ENCODE results near the gene ACBD3.
"Not testable (repeated sequence)": the region's sequence is repeated elsewhere in the genome, so short reads cannot be mapped to it uniquely, and the experiment has no call there.

The ACBD3 gene

DNA sequence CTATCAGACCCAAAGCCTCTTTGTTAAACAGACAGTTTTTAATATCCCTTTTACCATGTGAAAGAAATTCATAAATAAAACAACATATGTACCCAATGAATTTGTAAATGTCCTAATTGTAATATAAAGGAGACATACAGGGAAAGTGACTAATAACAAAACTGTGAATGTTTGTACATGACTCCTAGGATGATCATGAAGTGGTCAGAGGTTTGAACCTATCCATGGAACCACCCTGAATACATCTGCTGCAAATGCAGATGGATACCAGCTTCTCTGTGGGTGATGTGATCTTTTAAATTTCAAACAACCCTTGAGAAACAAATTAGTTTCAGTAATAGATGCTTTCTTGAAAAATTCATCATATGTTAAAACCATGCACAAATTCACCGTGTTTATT, 16.7 kb upstream of the ACBD3 start:
- no peak overlapping the region for H3K4me3 ChIP-seq (replicated peaks; ENCODE audit: insufficient read depth, low read length)
- H3K27me3 ChIP-seq (ENCODE audit: insufficient read depth, poor library complexity, severe bottlenecking), result no peaks in the 10 kb centered on the region
- TF ChIP-seq GABPA (IDR thresholded peaks at IDR 0.05; ENCODE audit: low read depth), result no peak
- TF ChIP-seq POLR2AphosphoS5 (IDR thresholded peaks at IDR 0.05; ENCODE audit: low read depth), result no peak
- TF ChIP-seq SPI1 (IDR thresholded peaks at IDR 0.05; ENCODE audit: borderline replicate concordance, low read depth), result no peak
- no peak for DNase-seq (ENCODE audit: low read depth in 1 of 2, low spot score in 1 of 2)
- no peak overlapping the region for H3K27ac ChIP-seq (replicated peaks)

DNA sequence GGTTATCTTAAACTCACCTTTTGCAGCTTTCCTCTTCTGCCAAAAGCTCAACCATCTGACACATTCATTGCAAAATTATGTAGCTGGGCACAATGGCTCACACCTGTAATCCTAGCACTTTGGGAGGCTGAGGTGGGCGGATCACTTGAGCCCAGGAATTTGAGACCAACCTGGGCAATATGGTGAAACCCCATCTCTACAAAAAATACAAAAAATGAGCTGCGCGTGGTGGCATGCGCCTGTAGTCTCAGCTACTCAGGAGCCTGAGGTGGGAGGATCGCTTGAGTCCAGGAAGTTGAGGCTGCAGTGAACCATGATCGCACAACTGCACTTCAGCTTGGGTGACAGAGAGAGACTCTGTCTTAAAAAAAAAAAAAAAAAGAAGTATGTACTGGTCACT, 16.1 kb upstream of the ACBD3 start:
- DNase-seq (ENCODE audit: low read depth in 1 of 2, low spot score in 1 of 2); H3K27ac ChIP-seq (replicated peaks); H3K4me3 ChIP-seq (replicated peaks; ENCODE audit: insufficient read depth, low read length); H3K27me3 ChIP-seq (ENCODE audit: insufficient read depth, poor library complexity, severe bottlenecking): not testable (repeated sequence)

DNA sequence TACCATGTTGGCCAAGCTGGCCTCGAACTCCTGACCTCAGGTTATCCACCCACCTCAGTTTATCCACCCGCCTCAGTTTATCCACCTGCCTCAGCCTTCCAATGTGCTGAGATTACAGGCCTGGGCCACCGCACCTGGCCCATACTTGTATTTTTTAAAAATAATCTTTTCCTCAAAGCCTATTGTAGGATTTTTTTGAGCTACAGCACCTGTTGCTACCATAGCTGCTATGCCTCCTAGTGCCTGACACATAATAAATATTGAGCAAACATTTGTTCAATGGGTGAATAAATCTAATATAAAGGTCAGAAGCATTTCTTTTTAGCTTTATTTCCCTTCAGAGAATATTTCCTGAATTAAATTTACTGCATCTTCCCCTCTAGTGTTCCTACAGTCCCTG, 15.7 kb upstream of the ACBD3 start:
- H3K27me3 ChIP-seq (ENCODE audit: insufficient read depth, poor library complexity, severe bottlenecking), result no peaks in the 10 kb centered on the region
- H3K27ac ChIP-seq (replicated peaks), result no peak overlapping the region
- DNase-seq (ENCODE audit: low read depth in 1 of 2, low spot score in 1 of 2), result no peak
- TF ChIP-seq, protein P1, sequence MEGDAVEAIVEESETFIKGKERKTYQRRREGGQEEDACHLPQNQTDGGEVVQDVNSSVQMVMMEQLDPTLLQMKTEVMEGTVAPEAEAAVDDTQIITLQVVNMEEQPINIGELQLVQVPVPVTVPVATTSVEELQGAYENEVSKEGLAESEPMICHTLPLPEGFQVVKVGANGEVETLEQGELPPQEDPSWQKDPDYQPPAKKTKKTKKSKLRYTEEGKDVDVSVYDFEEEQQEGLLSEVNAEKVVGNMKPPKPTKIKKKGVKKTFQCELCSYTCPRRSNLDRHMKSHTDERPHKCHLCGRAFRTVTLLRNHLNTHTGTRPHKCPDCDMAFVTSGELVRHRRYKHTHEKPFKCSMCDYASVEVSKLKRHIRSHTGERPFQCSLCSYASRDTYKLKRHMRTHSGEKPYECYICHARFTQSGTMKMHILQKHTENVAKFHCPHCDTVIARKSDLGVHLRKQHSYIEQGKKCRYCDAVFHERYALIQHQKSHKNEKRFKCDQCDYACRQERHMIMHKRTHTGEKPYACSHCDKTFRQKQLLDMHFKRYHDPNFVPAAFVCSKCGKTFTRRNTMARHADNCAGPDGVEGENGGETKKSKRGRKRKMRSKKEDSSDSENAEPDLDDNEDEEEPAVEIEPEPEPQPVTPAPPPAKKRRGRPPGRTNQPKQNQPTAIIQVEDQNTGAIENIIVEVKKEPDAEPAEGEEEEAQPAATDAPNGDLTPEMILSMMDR (IDR thresholded peaks at IDR 0.05; ENCODE audit: insufficient read depth, low read length), result no peak
- no peak for TF ChIP-seq POLR2AphosphoS5 (IDR thresholded peaks at IDR 0.05; ENCODE audit: low read depth)
- no peak overlapping the region for H3K4me3 ChIP-seq (replicated peaks; ENCODE audit: insufficient read depth, low read length)

DNA sequence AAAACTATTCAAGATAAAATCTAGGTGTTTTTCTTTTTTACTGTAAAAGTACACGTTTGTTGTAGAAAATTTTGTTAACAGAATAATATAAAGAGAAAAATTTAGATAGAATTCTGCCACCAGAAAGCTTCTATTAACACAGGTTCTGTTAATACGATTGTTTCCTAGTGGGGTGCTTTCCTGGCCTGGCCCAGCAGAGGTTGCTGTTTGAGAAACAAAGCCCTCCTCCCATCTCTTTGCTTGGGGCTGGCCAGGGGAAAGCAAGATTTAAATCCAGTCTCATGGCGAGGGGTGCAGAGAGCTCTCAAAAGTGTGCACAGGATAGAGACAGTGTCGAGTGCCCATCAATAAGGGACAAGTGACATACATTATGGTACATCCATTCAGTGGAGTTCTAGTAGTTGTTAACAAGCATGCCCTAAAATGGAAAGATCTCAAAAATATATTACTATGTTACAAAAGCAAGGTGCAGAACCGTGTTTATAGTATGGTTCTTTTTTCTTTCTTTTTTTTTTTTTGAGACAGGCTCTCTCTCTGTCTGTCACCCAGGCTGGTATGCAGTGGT, 14.6 kb upstream of the ACBD3 start:
- Histone ChIP-seq H3K4me3 (replicated peaks; ENCODE audit: insufficient read depth, low read length) (no peak overlapping the region), H3K27ac (replicated peaks) (no peak overlapping the region), H3K27me3 (ENCODE audit: insufficient read depth, poor library complexity, severe bottlenecking) (no peaks in the 10 kb centered on the region)
- TF ChIP-seq, protein P1 (IDR thresholded peaks at IDR 0.05; ENCODE audit: insufficient read depth, low read length), result peak; percentile 6
- no peak for TF ChIP-seq SPI1 (IDR thresholded peaks at IDR 0.05; ENCODE audit: borderline replicate concordance, low read depth)
- peak in 1 of 2 experiments; percentile 11 for DNase-seq (ENCODE audit: low read depth in 1 of 2, low spot score in 1 of 2)

DNA sequence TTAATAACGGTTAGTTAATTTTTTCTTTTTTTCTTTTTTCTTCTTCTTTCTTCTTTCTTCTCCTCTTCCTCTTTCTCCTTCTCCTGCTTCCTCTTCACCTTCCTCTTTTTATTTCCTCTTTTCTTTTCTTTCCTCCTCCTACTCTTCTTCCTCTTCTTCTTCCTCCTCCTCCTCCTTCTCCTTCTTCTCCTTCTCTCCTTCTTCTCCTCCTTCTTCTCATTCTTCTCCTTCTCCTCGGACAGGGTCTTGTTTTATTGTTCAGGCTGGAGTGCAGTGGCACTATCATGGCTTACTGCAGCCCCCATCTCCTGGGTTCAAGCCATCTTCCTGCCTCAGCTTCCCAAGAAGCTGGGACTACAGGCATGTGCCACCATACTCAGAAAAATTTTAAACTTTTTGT, 13.4 kb upstream of the ACBD3 start:
- Histone ChIP-seq H3K27me3 (ENCODE audit: insufficient read depth, poor library complexity, severe bottlenecking) (no peaks in the 10 kb centered on the region), H3K4me3 (replicated peaks; ENCODE audit: insufficient read depth, low read length) (no peak overlapping the region), H3K27ac (replicated peaks) (no peak overlapping the region)
- no peak for DNase-seq (ENCODE audit: low read depth in 1 of 2, low spot score in 1 of 2)
- TF ChIP-seq GABPA (IDR thresholded peaks at IDR 0.05; ENCODE audit: low read depth) (no peak), SPI1 (IDR thresholded peaks at IDR 0.05; ENCODE audit: borderline replicate concordance, low read depth) (peak; percentile 46; the same call in 1 of the 2 replicates)

DNA sequence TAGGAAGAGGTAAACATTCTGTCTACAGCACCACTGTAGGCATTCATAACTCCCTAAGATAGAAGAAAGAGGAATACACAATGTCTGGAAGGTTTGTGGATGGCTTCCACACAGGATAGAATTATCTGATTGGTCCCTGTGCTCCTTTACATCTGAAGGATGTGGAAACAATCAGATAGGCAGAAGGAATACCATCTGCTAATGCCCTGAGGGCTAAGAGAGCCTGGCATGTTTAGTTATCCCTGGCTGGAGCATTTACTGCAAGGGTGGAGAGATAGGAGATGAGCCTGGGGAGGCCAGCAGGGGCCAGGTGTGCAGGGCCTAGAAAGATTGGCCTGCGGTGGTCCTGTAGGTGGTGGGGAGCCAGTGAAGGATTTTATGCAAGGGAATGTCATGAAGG, 8.6 kb upstream of the ACBD3 start:
- no peak for DNase-seq (ENCODE audit: low read depth in 1 of 2, low spot score in 1 of 2)
- H3K4me3 ChIP-seq (replicated peaks; ENCODE audit: insufficient read depth, low read length), result no peak overlapping the region

More for the DNA sequence above, 8.6 kb upstream of the ACBD3 start:
- H3K27me3 ChIP-seq (ENCODE audit: insufficient read depth, poor library complexity, severe bottlenecking), result no peaks in the 10 kb centered on the region
- TF ChIP-seq GABPA (IDR thresholded peaks at IDR 0.05; ENCODE audit: low read depth) (no peak), SPI1 (IDR thresholded peaks at IDR 0.05; ENCODE audit: borderline replicate concordance, low read depth) (no peak), POLR2AphosphoS5 (IDR thresholded peaks at IDR 0.05; ENCODE audit: low read depth) (no peak)
- TF ChIP-seq, protein P2, sequence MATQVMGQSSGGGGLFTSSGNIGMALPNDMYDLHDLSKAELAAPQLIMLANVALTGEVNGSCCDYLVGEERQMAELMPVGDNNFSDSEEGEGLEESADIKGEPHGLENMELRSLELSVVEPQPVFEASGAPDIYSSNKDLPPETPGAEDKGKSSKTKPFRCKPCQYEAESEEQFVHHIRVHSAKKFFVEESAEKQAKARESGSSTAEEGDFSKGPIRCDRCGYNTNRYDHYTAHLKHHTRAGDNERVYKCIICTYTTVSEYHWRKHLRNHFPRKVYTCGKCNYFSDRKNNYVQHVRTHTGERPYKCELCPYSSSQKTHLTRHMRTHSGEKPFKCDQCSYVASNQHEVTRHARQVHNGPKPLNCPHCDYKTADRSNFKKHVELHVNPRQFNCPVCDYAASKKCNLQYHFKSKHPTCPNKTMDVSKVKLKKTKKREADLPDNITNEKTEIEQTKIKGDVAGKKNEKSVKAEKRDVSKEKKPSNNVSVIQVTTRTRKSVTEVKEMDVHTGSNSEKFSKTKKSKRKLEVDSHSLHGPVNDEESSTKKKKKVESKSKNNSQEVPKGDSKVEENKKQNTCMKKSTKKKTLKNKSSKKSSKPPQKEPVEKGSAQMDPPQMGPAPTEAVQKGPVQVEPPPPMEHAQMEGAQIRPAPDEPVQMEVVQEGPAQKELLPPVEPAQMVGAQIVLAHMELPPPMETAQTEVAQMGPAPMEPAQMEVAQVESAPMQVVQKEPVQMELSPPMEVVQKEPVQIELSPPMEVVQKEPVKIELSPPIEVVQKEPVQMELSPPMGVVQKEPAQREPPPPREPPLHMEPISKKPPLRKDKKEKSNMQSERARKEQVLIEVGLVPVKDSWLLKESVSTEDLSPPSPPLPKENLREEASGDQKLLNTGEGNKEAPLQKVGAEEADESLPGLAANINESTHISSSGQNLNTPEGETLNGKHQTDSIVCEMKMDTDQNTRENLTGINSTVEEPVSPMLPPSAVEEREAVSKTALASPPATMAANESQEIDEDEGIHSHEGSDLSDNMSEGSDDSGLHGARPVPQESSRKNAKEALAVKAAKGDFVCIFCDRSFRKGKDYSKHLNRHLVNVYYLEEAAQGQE (IDR thresholded peaks at IDR 0.05; ENCODE audit: insufficient replicate concordance, low read depth), result no peak
- TF ChIP-seq, protein P1 (IDR thresholded peaks at IDR 0.05; ENCODE audit: insufficient read depth, low read length), result no peak
- H3K27ac ChIP-seq (replicated peaks), result no peak overlapping the region
